HG02571 (cell line): Measurements from ENCODE around the gene KAZN.

ENCODE experiments used
- ATAC-seq: cut with Tn5 transposase; IDR thresholded peaks from one replicate; pipeline ENCODE4 v1.9.1; 2021; ENCODE audit warnings: mild to moderate bottlenecking, moderate library complexity; ENCODE audit not compliant: unreplicated experiment

The KAZN gene

DNA sequence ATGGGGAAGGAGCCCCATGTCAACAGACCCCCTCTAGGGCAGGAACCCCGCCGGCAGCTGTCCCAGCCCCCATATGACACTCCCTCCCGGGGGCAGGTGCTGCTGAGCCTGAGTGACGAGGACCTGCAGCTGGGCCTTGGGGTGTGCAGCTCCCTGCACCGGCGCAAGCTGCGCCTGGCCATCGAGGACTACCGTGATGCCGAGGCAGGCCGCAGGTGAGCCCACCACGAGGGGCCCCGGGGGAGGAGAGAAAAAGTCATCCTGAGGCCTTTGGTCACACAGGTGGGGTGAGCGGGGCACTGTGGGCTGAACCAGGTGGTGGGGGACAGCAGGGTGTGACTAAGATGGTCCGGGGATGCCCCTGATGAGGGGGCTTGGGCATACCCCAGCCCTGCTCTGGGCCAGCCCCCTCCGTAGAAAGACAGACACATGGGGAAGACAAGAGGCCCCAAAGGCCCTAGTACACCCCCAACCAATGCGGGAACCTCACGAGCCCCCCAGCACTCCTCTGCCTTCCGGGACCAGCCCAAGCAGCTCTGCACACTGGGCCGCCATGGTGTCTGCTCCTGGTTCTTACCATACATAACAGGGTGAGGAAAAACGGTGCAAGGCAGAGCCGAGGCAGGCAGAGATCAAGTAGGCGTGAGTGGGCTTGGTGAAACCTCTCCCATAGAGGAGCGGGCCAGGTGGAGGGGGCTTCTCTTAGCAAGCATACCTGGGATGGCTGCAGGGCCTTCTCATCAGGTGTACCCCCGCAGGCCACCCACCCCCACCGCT, 496.4 kb downstream of the KAZN start:
- no peak for ATAC-seq

DNA sequence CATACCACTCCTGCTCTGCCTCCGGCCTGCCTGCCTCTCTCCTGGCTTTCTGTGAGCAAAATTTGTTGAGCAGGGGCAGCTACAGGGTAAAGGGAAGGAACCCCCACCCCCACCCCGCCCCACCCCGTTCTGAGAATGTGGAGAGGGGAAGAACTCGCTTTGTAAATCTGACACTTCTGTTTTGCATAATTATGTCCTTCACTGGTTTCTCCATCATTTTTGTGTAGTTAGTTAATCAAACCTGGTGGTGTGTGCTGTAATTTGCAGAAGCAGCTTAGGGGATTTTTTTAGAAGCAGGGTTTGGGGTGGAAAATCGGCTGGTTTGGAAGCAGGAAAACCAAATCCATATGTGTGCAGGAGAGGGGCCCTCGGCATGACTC, 497.0 kb downstream of the KAZN start:
- no peak for ATAC-seq

GRCh38 chr1:15096293-15096692, 497.8 kb downstream of the KAZN start:
- ATAC-seq: no peak

GRCh38 chr1:15098176-15099125, 500.0 kb downstream of the KAZN start:
- ATAC-seq: no peak

DNA sequence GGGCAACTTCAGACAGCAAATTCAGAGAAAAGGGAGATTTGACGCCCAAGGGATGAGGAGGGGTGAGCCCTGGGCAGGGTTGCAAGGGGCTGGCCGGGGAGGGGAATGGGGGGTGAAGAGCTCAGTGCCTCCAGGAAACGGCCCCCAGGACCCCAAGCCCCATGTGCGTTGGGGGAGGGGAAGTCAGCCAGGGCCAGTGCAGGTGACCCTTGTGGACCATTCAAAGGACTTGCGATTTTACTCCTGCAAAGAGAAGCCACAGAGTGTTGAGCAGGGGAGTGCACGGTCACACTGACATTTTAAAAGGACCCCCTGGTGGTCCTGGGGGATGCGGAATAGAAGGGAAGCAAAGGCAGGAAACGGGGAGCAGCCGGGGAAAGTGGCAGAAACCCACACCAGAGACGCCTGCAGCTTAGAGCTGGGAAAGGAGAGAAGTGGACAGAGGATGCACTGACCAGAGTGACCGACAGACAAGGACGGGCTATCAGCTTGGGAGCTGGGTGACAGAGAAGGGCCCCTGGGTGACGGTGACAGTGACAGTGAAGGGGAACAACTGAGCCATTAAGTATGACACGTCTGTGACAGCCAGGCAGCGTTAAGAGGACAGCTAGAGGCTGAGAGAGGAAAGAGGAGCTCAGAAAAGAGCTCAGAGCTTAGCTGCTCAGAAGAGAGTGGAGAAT, 501.1 kb downstream of the KAZN start:
- ATAC-seq: no peak

DNA sequence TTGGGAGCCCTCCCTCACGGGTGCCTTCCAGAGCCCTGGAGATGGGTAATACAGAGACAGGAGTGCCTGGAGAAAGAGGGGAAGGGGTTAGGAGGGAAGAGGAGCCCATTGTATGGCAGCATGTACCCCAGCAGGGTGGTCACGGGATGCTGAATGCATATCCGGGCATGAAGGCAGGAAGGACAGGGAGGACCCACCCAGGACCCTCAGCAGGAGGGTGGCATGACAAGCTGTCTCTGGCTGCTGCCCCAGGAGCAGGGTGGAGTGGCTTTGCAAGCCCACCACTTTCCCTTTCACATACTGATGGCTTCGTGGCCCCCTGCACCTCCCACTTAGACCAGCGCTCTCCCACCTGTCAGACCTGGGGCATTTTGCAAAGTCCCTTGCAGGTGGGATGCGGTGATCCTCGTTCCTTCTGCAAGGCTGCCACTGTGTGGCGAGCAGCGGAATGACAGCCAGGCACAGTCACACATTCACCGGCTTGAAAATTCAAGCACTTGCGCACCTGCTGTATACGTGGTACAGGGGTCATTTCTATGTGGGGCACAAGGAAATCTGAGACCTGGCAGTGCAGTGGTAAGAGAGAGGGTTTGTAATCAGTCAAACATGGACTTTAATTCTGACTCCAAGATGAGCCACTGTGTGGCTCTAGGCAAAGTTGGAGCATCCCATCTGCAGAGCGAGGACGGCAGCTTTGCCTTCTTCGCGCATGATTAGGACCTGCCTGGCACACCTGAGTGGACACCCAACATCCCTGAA, 501.8 kb downstream of the KAZN start:
- ATAC-seq: no peak

GRCh38 chr1:15100880-15101760, 502.6 kb downstream of the KAZN start:
- no peak for ATAC-seq

DNA sequence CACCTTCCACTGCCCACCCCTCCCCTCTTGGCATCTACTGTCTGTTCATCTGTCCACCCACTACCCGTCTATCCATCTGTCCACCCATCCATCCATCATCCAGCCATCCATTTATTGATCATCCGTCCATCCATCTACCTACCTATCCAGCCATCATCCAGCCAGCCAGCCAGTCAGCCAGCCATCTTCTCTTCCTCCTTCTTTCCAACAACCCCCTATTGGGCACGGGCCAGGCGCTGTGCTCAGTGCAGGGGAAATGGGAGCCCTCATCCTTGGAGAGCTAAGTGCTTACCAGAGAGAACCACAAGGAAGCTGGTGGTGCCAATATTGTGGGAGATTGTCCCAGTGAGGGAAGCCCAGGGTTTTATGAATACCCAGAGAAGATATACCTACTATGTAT, 503.3 kb downstream of the KAZN start:
- ATAC-seq: no peak

- ATAC-seq: no peak
Measured at GRCh38 chr1:15102646-15103045, 504.2 kb downstream of the KAZN start.

DNA sequence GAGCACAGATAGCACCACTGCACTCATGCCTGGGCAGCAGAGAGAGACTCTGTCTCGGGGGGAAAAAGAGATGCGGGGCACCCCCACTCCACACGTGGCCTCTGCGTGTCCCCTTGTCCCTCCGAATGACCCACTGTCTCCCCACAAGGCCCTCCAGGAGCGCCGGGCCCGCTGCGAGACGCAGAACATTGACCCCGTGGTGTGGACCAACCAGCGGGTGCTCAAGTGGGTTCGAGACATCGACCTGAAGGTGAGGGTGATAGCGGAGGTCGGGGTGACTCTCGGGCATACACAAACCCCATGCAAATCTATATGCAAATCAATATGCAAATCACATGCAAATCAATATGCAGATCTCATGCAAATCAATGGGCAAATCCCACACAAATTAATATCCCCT, 504.7 kb downstream of the KAZN start:
- ATAC-seq: no peak

DNA sequence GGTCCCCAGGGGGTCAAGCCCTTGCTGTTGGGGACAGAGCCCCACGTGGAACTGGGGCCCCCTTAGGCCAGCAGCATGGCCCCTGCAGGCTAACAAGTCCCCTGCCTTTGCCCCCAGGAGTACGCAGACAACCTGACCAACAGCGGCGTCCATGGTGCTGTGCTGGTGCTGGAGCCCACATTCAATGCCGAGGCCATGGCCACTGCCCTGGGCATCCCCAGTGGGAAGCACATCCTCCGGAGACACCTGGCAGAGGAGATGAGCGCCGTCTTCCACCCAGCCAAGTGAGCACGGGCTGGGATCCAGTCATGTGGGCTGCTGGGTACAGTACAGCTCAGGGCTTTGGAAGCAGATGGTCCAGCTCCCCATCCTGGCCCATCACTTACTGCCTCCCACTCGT, 505.4 kb downstream of the KAZN start:
- ATAC-seq: no peak

- ATAC-seq: no peak
Measured at GRCh38 chr1:15104768-15105167, 506.3 kb downstream of the KAZN start.

DNA sequence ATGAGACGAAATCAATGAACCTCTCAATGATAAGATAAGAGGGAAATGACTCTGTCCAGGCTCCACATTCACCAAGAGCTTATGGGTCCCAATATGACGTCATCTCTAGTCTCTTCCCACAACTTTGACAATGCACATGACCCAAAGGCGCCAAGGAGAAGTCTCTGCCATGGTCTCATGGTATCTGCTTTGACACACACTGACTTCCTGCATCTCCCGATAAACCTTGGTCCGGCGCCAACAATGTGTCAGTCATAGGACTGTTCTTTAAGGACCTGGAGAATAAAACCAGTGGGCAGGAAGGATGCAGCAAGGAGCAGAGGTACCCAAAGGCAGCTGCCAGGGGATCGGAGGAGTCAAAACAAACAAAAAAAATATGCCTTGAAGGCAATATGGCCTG, 508.1 kb downstream of the KAZN start:
- ATAC-seq: no peak

DNA sequence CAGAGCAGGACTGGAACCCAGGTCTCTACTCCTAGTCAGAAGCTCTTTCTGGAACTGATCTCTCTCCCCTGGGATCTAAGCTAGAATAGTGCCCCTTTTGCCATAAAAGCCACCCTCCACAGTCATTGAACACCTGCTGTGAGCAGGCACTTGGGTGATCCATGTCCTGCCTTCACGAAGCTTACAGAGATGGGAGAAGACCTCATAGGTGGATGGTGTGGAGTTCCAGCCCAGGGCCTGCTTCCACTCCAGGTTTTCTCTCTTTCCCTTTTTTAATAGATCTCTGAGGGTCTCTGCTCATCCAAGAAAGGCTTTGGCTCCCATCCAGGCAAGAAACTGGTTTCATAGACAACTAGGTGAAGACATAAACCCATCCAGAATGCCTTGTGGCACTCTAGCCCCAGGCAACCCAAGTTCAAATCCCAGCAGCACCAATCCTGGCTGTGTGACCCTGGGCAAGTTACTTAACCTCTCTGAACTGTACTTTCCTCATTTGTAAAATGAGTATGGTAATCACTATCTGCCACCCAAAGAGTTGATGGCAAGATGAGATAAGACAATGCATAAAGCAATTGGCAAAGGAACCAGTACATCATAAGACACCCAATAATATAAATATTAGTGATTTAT, 508.7 kb downstream of the KAZN start:
- ATAC-seq: no peak

DNA sequence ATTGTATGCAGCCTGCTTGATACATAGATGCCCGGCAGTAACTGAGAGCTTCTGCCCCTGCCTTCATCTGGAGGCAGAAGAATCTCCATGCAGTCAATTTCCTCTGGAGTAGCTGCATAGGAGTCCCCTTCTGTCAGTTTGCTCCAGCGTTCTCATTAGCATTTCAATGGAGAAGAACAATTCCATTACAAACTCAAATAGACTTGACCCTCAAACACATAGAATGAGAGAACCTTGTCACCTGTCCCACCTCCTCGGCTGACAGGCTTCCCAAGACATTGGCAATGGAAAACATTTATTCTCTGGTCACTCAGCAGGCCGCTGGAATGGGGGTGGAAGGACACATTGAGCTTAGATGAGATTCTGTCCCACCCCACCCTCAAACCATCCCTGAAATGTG, 509.4 kb downstream of the KAZN start:
- ATAC-seq: no peak

DNA sequence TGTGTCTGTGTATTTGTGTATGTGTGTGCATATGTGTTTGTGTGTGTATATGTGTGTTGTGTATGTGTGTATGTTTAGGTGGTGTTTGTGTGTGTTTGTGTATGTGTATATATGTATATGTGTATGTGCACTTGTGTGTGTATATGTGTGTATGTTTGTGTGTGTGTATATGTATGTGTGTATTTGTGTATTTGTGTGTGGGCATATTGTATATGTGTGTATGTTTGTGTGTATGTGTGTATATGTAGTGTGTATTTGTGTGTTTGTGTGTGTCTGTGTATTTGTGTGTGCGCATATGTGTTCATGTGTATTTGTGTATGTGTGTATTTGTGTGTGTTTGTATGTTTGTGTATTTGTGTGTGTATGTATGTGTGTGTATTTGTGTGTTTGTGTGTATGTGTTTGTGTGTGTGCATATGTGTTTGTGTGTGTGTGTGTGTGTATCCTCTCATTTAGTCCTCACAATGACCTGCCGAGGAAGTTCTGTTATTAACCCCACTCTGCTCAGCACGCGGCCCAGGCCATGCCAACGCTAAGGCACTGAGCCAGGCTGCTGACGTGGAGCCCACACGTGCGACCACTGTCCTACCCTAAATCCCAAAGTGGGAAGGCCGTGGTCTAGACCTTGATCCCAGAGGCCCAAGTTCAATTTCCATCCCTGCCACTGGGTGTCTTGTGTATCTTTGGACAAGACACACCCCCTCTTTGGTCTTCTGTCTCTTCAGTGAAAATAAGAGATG, 511.8 kb downstream of the KAZN start:
- no peak for ATAC-seq

DNA sequence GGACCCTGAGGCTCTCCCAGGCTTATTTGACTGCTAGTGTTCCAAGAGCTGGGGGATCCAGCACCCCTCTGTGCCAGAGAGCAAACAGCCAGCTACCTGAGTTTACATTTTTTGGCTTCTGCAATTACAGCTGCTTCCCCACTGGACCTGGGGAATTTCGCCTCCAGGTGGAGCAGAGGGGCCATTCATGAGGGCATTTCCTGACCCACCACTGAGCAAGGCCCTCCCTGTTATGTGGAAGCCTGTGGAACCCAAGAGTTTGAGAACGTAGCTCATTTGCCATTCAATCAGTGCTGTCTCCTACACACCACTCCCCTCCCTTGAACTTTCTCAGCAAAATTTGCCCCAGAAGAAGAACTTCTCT, 512.4 kb downstream of the KAZN start:
- no peak for ATAC-seq

DNA sequence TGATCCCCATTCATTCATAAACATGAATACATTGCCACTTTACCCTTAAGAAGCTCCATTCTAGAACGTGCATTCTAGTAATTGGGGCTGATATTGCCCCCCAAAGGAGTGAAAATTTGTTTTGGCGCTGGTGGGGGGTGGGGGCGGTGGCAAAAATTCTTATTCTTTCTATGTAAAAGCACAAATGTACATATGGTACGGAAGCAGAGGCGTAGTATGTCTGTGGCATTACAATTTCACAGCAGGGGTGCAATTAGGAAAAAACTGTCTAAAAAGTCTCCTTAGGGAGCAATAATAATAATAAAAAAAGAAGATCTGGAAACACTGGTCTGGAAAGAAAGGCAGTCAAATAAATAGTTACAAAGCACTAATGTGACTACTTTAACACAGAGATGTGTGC, 514.7 kb downstream of the KAZN start:
- ATAC-seq: no peak

- ATAC-seq: no peak
Measured at GRCh38 chr1:15114884-15115283, 516.4 kb downstream of the KAZN start.
